Measurements from ENCODE around the gene DFFA.
"Not testable (repeated sequence)": the region's sequence is repeated elsewhere in the genome, so short reads cannot be mapped to it uniquely, and the experiment has no call there.

The DFFA gene

GRCh38 chr1:10433790-10434189 lies 38.5 kb downstream of the DFFA start:
- no peak for DNase-seq (ENCODE audit: insufficient read length)
- TF ChIP-seq POLR2AphosphoS5 (IDR thresholded peaks at IDR 0.05; ENCODE audit: low read depth, low read length), result no peak
- TF ChIP-seq TAF1 (IDR thresholded peaks at IDR 0.05; ENCODE audit: borderline replicate concordance, low read depth, low read length), result no peak
- TF ChIP-seq POLR2A (IDR thresholded peaks at IDR 0.05; ENCODE audit: low read depth, low read length), result no peak
- FAIRE-seq, result no peak

- no peak for TF ChIP-seq TAF1 (IDR thresholded peaks at IDR 0.05; ENCODE audit: borderline replicate concordance, low read depth, low read length)
- TF ChIP-seq POLR2A (IDR thresholded peaks at IDR 0.05; ENCODE audit: low read depth, low read length), result no peak
- TF ChIP-seq POLR2AphosphoS5 (IDR thresholded peaks at IDR 0.05; ENCODE audit: low read depth, low read length), result no peak
- FAIRE-seq (no peak), DNase-seq (ENCODE audit: insufficient read length) (no peak)
Observed at GRCh38 chr1:10432910-10433700, 39.2 kb downstream of the DFFA start.

GRCh38 chr1:10431070-10431730 lies 41.1 kb downstream of the DFFA start:
- FAIRE-seq, result no peak
- TF ChIP-seq TAF1 (IDR thresholded peaks at IDR 0.05; ENCODE audit: borderline replicate concordance, low read depth, low read length) (no peak), POLR2A (IDR thresholded peaks at IDR 0.05; ENCODE audit: low read depth, low read length) (no peak), POLR2AphosphoS5 (IDR thresholded peaks at IDR 0.05; ENCODE audit: low read depth, low read length) (no peak)
- no peak for DNase-seq (ENCODE audit: insufficient read length)

GRCh38 chr1:10430216-10431069 lies 41.9 kb downstream of the DFFA start, which contains the start of gene CENPS:
CENPS (plus strand) TSS chr1:10430433; CDS start chr1:10430518, 85 bp downstream.
- peak; percentile 81 for FAIRE-seq
- TF ChIP-seq POLR2A (IDR thresholded peaks at IDR 0.05; ENCODE audit: low read depth, low read length) (peak; percentile 67), POLR2AphosphoS5 (IDR thresholded peaks at IDR 0.05; ENCODE audit: low read depth, low read length) (peak; percentile 66), TAF1 (IDR thresholded peaks at IDR 0.05; ENCODE audit: borderline replicate concordance, low read depth, low read length) (peak; percentile 64; the same call in 1 of the 2 replicates)
- peak; percentile 97 for DNase-seq (ENCODE audit: insufficient read length)

GRCh38 chr1:10429868-10430215 lies 42.5 kb downstream of the DFFA start:
- FAIRE-seq (no peak), DNase-seq (ENCODE audit: insufficient read length) (no peak)
- no peak for TF ChIP-seq POLR2AphosphoS5 (IDR thresholded peaks at IDR 0.05; ENCODE audit: low read depth, low read length)
- TF ChIP-seq POLR2A (IDR thresholded peaks at IDR 0.05; ENCODE audit: low read depth, low read length), result no peak
- no peak for TF ChIP-seq TAF1 (IDR thresholded peaks at IDR 0.05; ENCODE audit: borderline replicate concordance, low read depth, low read length)

GRCh38 chr1:10428984-10429383 lies 43.3 kb downstream of the DFFA start:
- FAIRE-seq, result no peak
- TF ChIP-seq POLR2AphosphoS5 (IDR thresholded peaks at IDR 0.05; ENCODE audit: low read depth, low read length) (no peak), POLR2A (IDR thresholded peaks at IDR 0.05; ENCODE audit: low read depth, low read length) (no peak), TAF1 (IDR thresholded peaks at IDR 0.05; ENCODE audit: borderline replicate concordance, low read depth, low read length) (no peak)

GRCh38 chr1:10426535-10426848 lies 45.8 kb downstream of the DFFA start:
- FAIRE-seq, result not testable (repeated sequence)

More at GRCh38 chr1:10428984-10429383, 43.3 kb downstream of the DFFA start:
- DNase-seq (ENCODE audit: insufficient read length), result no peak

GRCh38 chr1:10425826-10426534 lies 46.3 kb downstream of the DFFA start:
- not testable (repeated sequence) for FAIRE-seq

More at GRCh38 chr1:10426535-10426848, 45.8 kb downstream of the DFFA start:
- not testable (repeated sequence) for DNase-seq (ENCODE audit: insufficient read length)

GRCh38 chr1:10424651-10425050 lies 47.7 kb downstream of the DFFA start:
- no peak for FAIRE-seq
- DNase-seq (ENCODE audit: insufficient read length), result no peak
- no peak for TF ChIP-seq TAF1 (IDR thresholded peaks at IDR 0.05; ENCODE audit: borderline replicate concordance, low read depth, low read length)
- TF ChIP-seq POLR2A (IDR thresholded peaks at IDR 0.05; ENCODE audit: low read depth, low read length), result no peak
- no peak for TF ChIP-seq POLR2AphosphoS5 (IDR thresholded peaks at IDR 0.05; ENCODE audit: low read depth, low read length)

More at GRCh38 chr1:10425826-10426534, 46.3 kb downstream of the DFFA start:
- DNase-seq (ENCODE audit: insufficient read length), result not testable (repeated sequence)

- FAIRE-seq (no peak), DNase-seq (ENCODE audit: insufficient read length) (no peak)
- TF ChIP-seq POLR2A (IDR thresholded peaks at IDR 0.05; ENCODE audit: low read depth, low read length) (no peak), TAF1 (IDR thresholded peaks at IDR 0.05; ENCODE audit: borderline replicate concordance, low read depth, low read length) (no peak), POLR2AphosphoS5 (IDR thresholded peaks at IDR 0.05; ENCODE audit: low read depth, low read length) (no peak)
Observed at GRCh38 chr1:10424034-10424433, 48.3 kb downstream of the DFFA start.

- FAIRE-seq (no peak), DNase-seq (ENCODE audit: insufficient read length) (no peak)
- TF ChIP-seq TAF1 (IDR thresholded peaks at IDR 0.05; ENCODE audit: borderline replicate concordance, low read depth, low read length) (no peak), POLR2A (IDR thresholded peaks at IDR 0.05; ENCODE audit: low read depth, low read length) (no peak), POLR2AphosphoS5 (IDR thresholded peaks at IDR 0.05; ENCODE audit: low read depth, low read length) (no peak)
Observed at GRCh38 chr1:10421637-10422036, 50.7 kb downstream of the DFFA start.

Measured in GM12892 (cell line).